ENCODE data around the gene APCDD1. TPM values are rescaled to one million over a fixed set of nuclear protein-coding genes. Genes with fewer than 3 reads are reported as not detected.

APCDD1 gene
- total RNA-seq, 2 donors from 2014 or later: 38.2 to 75.8 TPM

DNA sequence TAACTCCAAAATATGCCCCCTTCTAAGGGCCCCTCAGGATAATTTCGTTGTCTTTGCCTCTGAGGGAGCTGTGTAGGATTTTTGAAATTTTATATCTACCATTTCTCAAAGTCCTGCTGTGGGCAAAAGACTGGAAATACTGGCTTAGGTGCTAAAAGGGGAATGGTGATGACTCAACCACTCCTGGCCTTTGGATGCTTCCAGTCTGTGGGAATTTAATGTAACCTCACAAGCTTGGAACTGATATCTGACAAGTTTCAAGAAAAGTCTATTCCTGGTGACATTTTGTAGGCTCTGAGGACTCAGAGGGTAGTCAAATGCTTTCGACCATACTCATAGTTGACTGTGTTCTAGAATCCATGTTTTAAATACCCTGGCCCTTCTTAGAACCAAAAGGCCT, 3.4 kb upstream of the APCDD1 start:
- TF ChIP-seq, protein P1, sequence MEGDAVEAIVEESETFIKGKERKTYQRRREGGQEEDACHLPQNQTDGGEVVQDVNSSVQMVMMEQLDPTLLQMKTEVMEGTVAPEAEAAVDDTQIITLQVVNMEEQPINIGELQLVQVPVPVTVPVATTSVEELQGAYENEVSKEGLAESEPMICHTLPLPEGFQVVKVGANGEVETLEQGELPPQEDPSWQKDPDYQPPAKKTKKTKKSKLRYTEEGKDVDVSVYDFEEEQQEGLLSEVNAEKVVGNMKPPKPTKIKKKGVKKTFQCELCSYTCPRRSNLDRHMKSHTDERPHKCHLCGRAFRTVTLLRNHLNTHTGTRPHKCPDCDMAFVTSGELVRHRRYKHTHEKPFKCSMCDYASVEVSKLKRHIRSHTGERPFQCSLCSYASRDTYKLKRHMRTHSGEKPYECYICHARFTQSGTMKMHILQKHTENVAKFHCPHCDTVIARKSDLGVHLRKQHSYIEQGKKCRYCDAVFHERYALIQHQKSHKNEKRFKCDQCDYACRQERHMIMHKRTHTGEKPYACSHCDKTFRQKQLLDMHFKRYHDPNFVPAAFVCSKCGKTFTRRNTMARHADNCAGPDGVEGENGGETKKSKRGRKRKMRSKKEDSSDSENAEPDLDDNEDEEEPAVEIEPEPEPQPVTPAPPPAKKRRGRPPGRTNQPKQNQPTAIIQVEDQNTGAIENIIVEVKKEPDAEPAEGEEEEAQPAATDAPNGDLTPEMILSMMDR (IDR thresholded peaks at IDR 0.05): no peak
- Histone ChIP-seq H3K4me3 (no peak overlapping the region), H3K27ac (no peak overlapping the region), H3K27me3 (replicated peaks; ENCODE audit: insufficient read depth) (no peaks in the 10 kb centered on the region), H3K9me3 (no peaks in the 10 kb centered on the region), H3K4me1 (ENCODE audit: control insufficient read depth in 1 of 2, low read depth in 2 of 2) (peaks cover 4 to 15% of the 10 kb centered on the region in 2 donors), H3K36me3 (no peaks in the 10 kb centered on the region)
- DNase-seq (ENCODE audit: low spot score) (no peak), ATAC-seq (ENCODE audit: insufficient number of reproducible peaks, low FRiP score, low read depth) (no peak)

DNA sequence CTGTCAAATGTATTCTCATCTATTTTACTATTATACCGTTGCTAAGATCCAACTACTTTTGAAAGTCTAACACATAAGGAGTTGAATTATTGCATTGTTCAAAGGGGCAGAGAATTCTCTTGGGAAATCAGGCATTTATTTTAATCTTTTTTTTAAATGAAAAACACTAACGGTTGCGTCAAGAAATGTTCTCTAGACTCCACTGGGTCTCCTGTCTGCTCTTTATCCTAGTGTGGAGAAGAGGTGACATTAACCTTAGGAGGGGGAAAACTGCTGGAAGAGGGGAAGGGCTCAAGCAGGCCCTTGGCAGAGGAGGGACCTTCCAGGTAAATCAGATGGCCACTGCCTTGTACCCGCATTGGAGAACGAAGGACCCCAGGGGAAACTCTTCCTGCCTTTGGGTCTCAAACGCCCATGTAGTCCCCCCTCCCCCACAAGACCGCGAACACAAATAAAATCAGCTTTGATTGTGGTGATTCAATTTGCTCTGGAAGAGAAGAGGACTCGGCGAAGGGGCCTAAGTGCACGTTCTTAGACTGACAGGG, 1.1 kb upstream of the APCDD1 start:
- no peaks in the 10 kb centered on the region for H3K9me3 ChIP-seq
- H3K27ac ChIP-seq: peak overlapping the region; percentile 87
- no peaks in the 10 kb centered on the region for H3K27me3 ChIP-seq (replicated peaks; ENCODE audit: insufficient read depth)
- H3K4me1 ChIP-seq (ENCODE audit: control insufficient read depth in 1 of 2, low read depth in 2 of 2): peaks cover 4 to 38% of the 10 kb centered on the region in 2 donors
- no peak for DNase-seq (ENCODE audit: low spot score)
- TF ChIP-seq, protein P1 (IDR thresholded peaks at IDR 0.05): no peak
- ATAC-seq (ENCODE audit: insufficient number of reproducible peaks, low FRiP score, low read depth): peak; percentile 4
- no peaks in the 10 kb centered on the region for H3K36me3 ChIP-seq
- peak overlapping the region; percentile 72 for H3K4me3 ChIP-seq

DNA sequence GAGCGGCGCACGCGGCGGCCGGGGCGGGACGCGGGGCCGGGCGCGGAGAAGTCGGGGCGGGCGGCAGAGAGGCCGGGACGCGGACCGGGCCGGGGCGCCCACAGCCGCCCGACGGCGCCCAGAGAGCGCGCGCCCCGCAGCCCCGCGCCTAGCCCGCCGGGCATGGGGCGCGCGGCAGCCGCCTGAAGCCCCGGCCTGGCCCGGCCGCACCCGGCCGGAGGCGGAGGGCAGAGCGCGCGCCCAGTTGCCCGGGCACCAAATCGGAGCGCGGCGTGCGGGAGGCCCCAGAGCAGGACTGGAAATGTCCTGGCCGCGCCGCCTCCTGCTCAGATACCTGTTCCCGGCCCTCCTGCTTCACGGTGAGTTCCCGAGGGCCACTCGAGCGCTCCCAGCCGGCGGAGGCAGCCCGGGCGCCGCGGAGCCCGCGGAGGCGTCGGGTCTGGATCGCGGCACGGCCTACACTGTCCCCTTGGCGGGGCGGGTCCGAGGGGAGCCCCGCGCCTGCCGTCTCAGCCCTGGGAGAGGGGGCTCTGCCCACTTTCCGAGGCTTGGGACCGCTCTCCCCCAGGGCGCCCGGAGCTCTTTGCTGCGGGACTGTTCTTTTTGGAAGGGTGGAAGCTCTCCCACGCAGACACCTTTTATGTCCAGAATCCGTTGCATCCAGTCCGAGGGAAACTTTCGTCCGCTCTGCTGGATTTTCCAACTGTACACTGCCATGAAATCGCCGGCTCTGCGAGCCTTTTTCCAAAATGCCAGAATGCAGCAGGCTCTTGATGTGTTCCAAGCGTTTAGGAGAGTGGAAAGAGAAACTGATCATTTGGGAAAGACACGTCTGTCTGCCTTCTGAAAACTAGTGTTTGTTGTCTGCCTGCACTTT, 484 bp downstream of the APCDD1 start:
- Histone ChIP-seq H3K4me3 (peak overlapping the region; percentile 83), H3K36me3 (no peaks in the 10 kb centered on the region), H3K4me1 (ENCODE audit: control insufficient read depth in 1 of 2, low read depth in 2 of 2) (peaks cover under 1 to 39% of the 10 kb centered on the region in 2 donors), H3K27ac (peak overlapping the region; percentile 61 to 73), H3K9me3 (no peaks in the 10 kb centered on the region), H3K27me3 (replicated peaks; ENCODE audit: insufficient read depth) (no peaks in the 10 kb centered on the region)
- TF ChIP-seq, protein P1 (IDR thresholded peaks at IDR 0.05): no peak
- DNase-seq (ENCODE audit: low spot score) (no peak), ATAC-seq (ENCODE audit: insufficient number of reproducible peaks, low FRiP score, low read depth) (no peak)

DNA sequence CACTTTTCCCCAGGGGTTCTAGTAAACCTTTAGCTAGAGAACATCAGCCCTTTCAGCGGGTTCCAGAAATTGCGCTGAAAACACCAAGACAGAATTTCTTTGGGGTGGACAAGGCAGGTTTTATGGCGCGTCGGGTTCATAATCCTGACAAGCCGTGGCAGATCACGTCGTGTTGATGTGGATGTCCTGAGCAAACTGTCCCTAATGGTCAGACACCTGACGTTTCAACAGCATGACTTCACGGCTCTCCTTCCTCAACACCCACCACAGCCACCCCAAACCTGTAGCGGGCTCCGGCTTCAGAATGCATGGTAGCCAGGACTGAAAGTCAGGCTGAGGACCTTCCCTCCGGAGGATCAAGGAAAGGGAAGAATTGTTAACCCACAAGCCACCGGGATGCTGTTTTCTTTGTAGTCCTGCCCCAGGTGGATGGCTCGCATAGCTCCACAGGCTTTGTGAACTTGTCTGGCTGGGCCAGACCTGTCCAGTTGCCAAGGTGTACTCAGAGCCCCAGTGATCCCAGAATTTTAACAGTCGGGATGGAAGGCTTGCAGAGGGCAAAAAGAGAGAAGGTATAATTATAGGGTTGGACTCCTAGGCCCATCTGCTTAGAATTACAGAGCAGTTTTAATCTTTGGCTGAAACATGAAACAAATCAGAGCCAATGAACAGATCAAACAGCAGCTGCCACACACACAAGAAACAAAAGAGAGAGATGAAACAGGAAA, 1.5 kb downstream of the APCDD1 start:
- TF ChIP-seq, protein P1 (IDR thresholded peaks at IDR 0.05): no peak
- no peak for DNase-seq (ENCODE audit: low spot score)

DNA sequence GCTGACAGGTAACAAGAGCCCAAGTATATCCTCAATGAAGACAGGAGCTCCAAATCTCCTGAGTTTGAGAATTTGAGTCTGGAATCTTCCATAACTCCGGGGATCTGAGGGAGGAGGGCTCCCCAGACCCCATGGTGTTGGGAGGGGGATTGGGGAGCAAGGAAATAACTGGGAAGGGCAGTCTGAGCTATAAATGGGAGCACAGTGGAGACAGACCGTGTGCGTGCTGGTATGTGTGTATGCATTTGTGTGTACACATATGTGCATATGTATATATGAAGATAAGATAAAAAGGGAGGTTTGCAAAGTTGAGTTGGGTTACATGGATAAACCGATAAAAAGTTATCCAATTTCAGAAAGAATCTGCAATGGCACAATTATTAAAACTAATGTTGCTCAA, 2.3 kb downstream of the APCDD1 start:
- no peak overlapping the region for H3K27ac ChIP-seq
- DNase-seq (ENCODE audit: low spot score) (no peak), ATAC-seq (ENCODE audit: insufficient number of reproducible peaks, low FRiP score, low read depth) (no peak)
- H3K4me3 ChIP-seq: no peak overlapping the region
- H3K36me3 ChIP-seq: no peaks in the 10 kb centered on the region
- no peaks in the 10 kb centered on the region for H3K27me3 ChIP-seq (replicated peaks; ENCODE audit: insufficient read depth)
- TF ChIP-seq, protein P1 (IDR thresholded peaks at IDR 0.05): no peak
- peaks cover 0 to 39% of the 10 kb centered on the region in 2 donors for H3K4me1 ChIP-seq (ENCODE audit: control insufficient read depth in 1 of 2, low read depth in 2 of 2)
- H3K9me3 ChIP-seq: no peaks in the 10 kb centered on the region

More for the DNA sequence above, 1.5 kb downstream of the APCDD1 start:
- Histone ChIP-seq H3K4me1 (ENCODE audit: control insufficient read depth in 1 of 2, low read depth in 2 of 2) (peaks cover 0 to 39% of the 10 kb centered on the region in 2 donors), H3K27ac (no peak overlapping the region), H3K27me3 (replicated peaks; ENCODE audit: insufficient read depth) (no peaks in the 10 kb centered on the region), H3K36me3 (no peaks in the 10 kb centered on the region), H3K9me3 (no peaks in the 10 kb centered on the region), H3K4me3 (peak overlapping the region; percentile 83)
- ATAC-seq (ENCODE audit: insufficient number of reproducible peaks, low FRiP score, low read depth): no peak

Measured in thoracic aorta (tissue), 2 donors.